Liver (tissue), 9 donors: ENCODE data around the gene SLC25A52. TPM values are rescaled to one million over a fixed set of nuclear protein-coding genes. Genes with fewer than 3 reads are reported as not detected.
"Not testable (repeated sequence)": the region's sequence is repeated elsewhere in the genome, so short reads cannot be mapped to it uniquely, and the experiment has no call there.

ENCODE experiments used
- DNase-seq: peaks from one replicate; pipeline ENCODE4 v3.0.0-alpha.2; 2017; ENCODE audit warnings: low spot score
- H3K27ac ChIP-seq, 2 donors: one replicate each; pipeline ENCODE4 v1.7.0; 2013; ENCODE audit warnings: inconsistent platforms in 2 of 2, low read length in 2 of 2, control low read depth in 1 of 2, low read depth in 1 of 2, mild to moderate bottlenecking in 1 of 2
- H3K27me3 ChIP-seq, 4 donors: one replicate each; pipeline versions ENCODE4 v1.6.1 to v1.7.0; 2013; ENCODE audit warnings: low read length in 3 of 4, inconsistent platforms in 1 of 4, mild to moderate bottlenecking in 1 of 4, moderate library complexity in 1 of 4; ENCODE audit not compliant: control insufficient read depth in 4 of 4, insufficient read depth in 4 of 4
- H3K36me3 ChIP-seq, 4 donors: one replicate each; pipeline versions ENCODE4 v1.6.1 to v1.7.0; 2013; ENCODE audit warnings: low read length in 3 of 4, mild to moderate bottlenecking in 3 of 4, low read depth in 1 of 4, moderate library complexity in 1 of 4; ENCODE audit not compliant: control insufficient read depth in 4 of 4, insufficient read depth in 3 of 4
- H3K4me1 ChIP-seq, 4 donors: one replicate each; pipeline versions ENCODE4 v1.6.1 to v1.7.0; 2013; ENCODE audit warnings: low read length in 3 of 4, mild to moderate bottlenecking in 3 of 4, moderate library complexity in 1 of 4; ENCODE audit not compliant: control insufficient read depth in 4 of 4, insufficient read depth in 4 of 4
- H3K4me3 ChIP-seq, 3 donors: one replicate each; pipeline versions ENCODE4 v1.6.1 to v1.7.0; 2013; ENCODE audit warnings: low read length in 3 of 3, control low read depth in 1 of 3, low read depth in 1 of 3, mild to moderate bottlenecking in 1 of 3
- H3K9ac ChIP-seq, 2 donors: one replicate each; pipeline ENCODE4 v1.7.0; 2013; ENCODE audit warnings: low read length in 2 of 2, mild to moderate bottlenecking in 2 of 2, moderate library complexity in 2 of 2, control low read depth in 1 of 2, low read depth in 1 of 2
- H3K9me3 ChIP-seq, 4 donors: one replicate each; pipeline versions ENCODE4 v1.6.1 to v1.7.0; 2013; ENCODE audit warnings: low read length in 3 of 4; ENCODE audit not compliant: control insufficient read depth in 4 of 4
- CTCF ChIP-seq: fragments of 150-350 bp; IDR thresholded peaks from 2 replicates; pipeline ENCODE4 v1.5.1; 2017; ENCODE audit warnings: improper control_type of control experiment, low read depth, low read length; ENCODE audit not compliant: missing input control
- FOXA1 ChIP-seq: IDR thresholded peaks from 2 replicates; pipeline ENCODE4 v1.6.1; 2016; ENCODE audit warnings: antibody characterized with exemption
- FOXA2 ChIP-seq: IDR thresholded peaks from 2 replicates; pipeline ENCODE4 v1.6.1; 2016; ENCODE audit warnings: antibody characterized with exemption
- HNF4A ChIP-seq, 2 donors: conservative IDR thresholded peaks; 2 replicates each; pipeline ENCODE4 v1.6.1; 2016; ENCODE audit warnings: antibody characterized with exemption in 2 of 2, mild to moderate bottlenecking in 2 of 2
- HNF4G ChIP-seq: IDR thresholded peaks from 2 replicates; pipeline ENCODE4 v1.6.1; 2016; ENCODE audit warnings: antibody characterized with exemption
- MAX ChIP-seq: IDR thresholded peaks from 2 replicates; pipeline ENCODE4 v1.6.1; 2016; ENCODE audit warnings: antibody characterized with exemption
- NR2F2 ChIP-seq: IDR thresholded peaks from 2 replicates; pipeline ENCODE4 v1.6.1; 2016; ENCODE audit warnings: antibody characterized with exemption
- RAD21 ChIP-seq, 2 donors: IDR thresholded peaks; 2 replicates each; pipeline ENCODE4 v1.6.1; 2016; ENCODE audit warnings: antibody characterized with exemption in 2 of 2, mild to moderate bottlenecking in 2 of 2
- RXRA ChIP-seq, 2 donors: IDR thresholded peaks; 2 replicates each; pipeline ENCODE4 v1.6.1; 2017 to 2018; ENCODE audit warnings: antibody characterized with exemption in 2 of 2, mild to moderate bottlenecking in 1 of 2
- SP1 ChIP-seq: IDR thresholded peaks from 2 replicates; pipeline ENCODE4 v1.6.1; 2018; ENCODE audit warnings: antibody characterized with exemption, mild to moderate bottlenecking
- YY1 ChIP-seq: IDR thresholded peaks from 2 replicates; pipeline ENCODE4 v1.6.1; 2016; ENCODE audit warnings: antibody characterized with exemption, mild to moderate bottlenecking
- ZBTB33 ChIP-seq: IDR thresholded peaks from 2 replicates; pipeline ENCODE4 v1.6.1; 2016; ENCODE audit warnings: antibody characterized with exemption
- WGBS: extraction: QIAGEN DNeasy Blood & Tissue Kit; methylation state at CpG from one replicate; pipeline ENCODE4 v1.1.7; 2013; 5-methylcytosine and 5-hydroxymethylcytosine counted together
- polyA plus RNA-seq, 2 donors: library from polyadenylated mRNA; stranded (reverse) in 1 of 2; unstranded in 1 of 2; fragments of 200-250 nt in 1 of 2; fragments of >200 nt in 1 of 2; fragmentation: Nextera tagmentation in 1 of 2; extraction: Ambion mirVana in 1 of 2; gene quantifications; one replicate each; pipeline versions ENCODE4 v1.2.1 to v1.2.3, GENCODE V29; 2013 to 2015
- total RNA-seq, 2 donors: library from RNA; depleted of rRNA; stranded (reverse); fragments of >200 nt; gene quantifications; one replicate each; pipeline ENCODE4 v1.2.3, GENCODE V29; 2014
- TF ChIP-seq, protein P1 (sequence below): IDR thresholded peaks from 2 replicates; pipeline ENCODE4 v1.6.1; 2016; ENCODE audit warnings: antibody characterized with exemption, mild to moderate bottlenecking
- donor health status: healthy.
- donor health status: healthy.
- donor health status: healthy.
- donor health status: healthy.
- donor health status: healthy.

Gene SLC25A52
- total and polyA plus RNA-seq, 4 donors: 0.14 to 0.17 TPM; not detected in 2

GRCh38 chr18:31744321-31745067 is 16.2 kb downstream of the SLC25A52 start:
- no peaks in the 10 kb centered on the region for H3K36me3 ChIP-seq
- 93% methylated on average over 15 of the region's 15 CpGs for WGBS
- H3K4me3 ChIP-seq: no peak overlapping the region
- no peak for TF ChIP-seq FOXA1
- no peak for TF ChIP-seq CTCF
- TF ChIP-seq YY1: no peak
- no peak for TF ChIP-seq NR2F2
- no peak for TF ChIP-seq MAX
- TF ChIP-seq HNF4A (conservative IDR thresholded peaks at IDR 0.05): no peak
- TF ChIP-seq HNF4G: no peak
- no peak for TF ChIP-seq ZBTB33
- no peak for TF ChIP-seq RXRA (IDR thresholded peaks at IDR 0.05)
- no peak for TF ChIP-seq SP1
- no peak overlapping the region for H3K9ac ChIP-seq
- H3K27me3 ChIP-seq: no peaks in the 10 kb centered on the region
- peaks cover 2 to 6% (median 5%) of the 10 kb centered on the region in 4 donors for H3K4me1 ChIP-seq
- H3K27ac ChIP-seq: no peak overlapping the region
- H3K9me3 ChIP-seq: no peaks in the 10 kb centered on the region
- no peak for DNase-seq

GRCh38 chr18:31743600-31743999 is 17.1 kb downstream of the SLC25A52 start:
- not testable (repeated sequence) for H3K27ac ChIP-seq, H3K27me3 ChIP-seq, H3K36me3 ChIP-seq, H3K9me3 ChIP-seq, DNase-seq, H3K4me1 ChIP-seq, H3K4me3 ChIP-seq, H3K9ac ChIP-seq
- 96% methylated on average over 5 of the region's 5 CpGs for WGBS

DNA sequence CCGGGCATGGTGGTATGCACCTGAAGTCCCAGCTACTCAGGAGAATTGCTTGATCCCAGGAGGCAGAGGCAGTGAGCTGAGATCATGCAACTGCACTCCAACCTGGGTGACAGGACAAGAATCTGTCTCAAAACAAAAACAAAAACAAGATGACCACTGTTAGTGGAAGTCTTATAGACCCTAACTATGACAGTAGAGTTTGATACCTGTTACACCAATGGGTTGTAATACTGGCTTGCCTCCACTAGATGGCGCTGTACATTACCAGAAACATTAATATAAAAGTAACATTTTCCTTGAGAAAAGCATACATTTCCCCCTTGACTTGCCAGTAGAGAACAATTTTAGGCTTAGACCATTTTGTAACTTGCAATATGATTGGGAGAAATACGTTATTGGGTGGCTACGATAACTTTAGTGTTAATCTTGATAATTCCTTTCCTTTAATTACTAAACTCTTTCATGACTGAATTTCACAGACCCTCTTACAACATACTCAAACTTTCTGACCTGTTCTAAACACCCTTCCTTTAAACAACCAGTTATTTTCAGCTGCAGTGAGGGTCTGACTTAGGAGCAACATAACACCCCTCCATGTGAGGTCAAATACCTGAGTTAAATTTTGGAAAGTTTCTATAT is 19.5 kb downstream of the SLC25A52 start:
- WGBS: 57% methylated on average over 4 of the region's 4 CpGs
- Histone ChIP-seq H3K27ac (no peak overlapping the region), H3K36me3 (no peaks in the 10 kb centered on the region), H3K27me3 (no peaks in the 10 kb centered on the region), H3K9ac (peak overlapping the region in 1 of 2 donors; percentile 42), H3K4me3 (no peak overlapping the region), H3K9me3 (no peaks in the 10 kb centered on the region), H3K4me1 (peaks cover 5 to 19% (median 6%) of the 10 kb centered on the region in 4 donors)
- DNase-seq: peak; percentile 44
- peak; percentile 95 for TF ChIP-seq CTCF
- peak; percentile 86 to 92 for TF ChIP-seq RAD21 (IDR thresholded peaks at IDR 0.05)
- TF ChIP-seq, protein P1, sequence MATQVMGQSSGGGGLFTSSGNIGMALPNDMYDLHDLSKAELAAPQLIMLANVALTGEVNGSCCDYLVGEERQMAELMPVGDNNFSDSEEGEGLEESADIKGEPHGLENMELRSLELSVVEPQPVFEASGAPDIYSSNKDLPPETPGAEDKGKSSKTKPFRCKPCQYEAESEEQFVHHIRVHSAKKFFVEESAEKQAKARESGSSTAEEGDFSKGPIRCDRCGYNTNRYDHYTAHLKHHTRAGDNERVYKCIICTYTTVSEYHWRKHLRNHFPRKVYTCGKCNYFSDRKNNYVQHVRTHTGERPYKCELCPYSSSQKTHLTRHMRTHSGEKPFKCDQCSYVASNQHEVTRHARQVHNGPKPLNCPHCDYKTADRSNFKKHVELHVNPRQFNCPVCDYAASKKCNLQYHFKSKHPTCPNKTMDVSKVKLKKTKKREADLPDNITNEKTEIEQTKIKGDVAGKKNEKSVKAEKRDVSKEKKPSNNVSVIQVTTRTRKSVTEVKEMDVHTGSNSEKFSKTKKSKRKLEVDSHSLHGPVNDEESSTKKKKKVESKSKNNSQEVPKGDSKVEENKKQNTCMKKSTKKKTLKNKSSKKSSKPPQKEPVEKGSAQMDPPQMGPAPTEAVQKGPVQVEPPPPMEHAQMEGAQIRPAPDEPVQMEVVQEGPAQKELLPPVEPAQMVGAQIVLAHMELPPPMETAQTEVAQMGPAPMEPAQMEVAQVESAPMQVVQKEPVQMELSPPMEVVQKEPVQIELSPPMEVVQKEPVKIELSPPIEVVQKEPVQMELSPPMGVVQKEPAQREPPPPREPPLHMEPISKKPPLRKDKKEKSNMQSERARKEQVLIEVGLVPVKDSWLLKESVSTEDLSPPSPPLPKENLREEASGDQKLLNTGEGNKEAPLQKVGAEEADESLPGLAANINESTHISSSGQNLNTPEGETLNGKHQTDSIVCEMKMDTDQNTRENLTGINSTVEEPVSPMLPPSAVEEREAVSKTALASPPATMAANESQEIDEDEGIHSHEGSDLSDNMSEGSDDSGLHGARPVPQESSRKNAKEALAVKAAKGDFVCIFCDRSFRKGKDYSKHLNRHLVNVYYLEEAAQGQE: no peak
- TF ChIP-seq FOXA2: no peak
